AG09309 (cell line): Measurements from ENCODE around the gene CD160.
"Not testable (repeated sequence)": the region's sequence is repeated elsewhere in the genome, so short reads cannot be mapped to it uniquely, and the experiment has no call there.

Experiments used
- DNase-seq: peaks from one replicate; pipeline ENCODE4 v3.0.0-alpha.2; 2010; ENCODE audit warnings: low read depth
- H3K4me3 ChIP-seq: 2 replicates; pipeline ENCODE4 v1.5.1; 2011; ENCODE audit warnings: mild to moderate bottlenecking, low read depth, low read length, moderate library complexity; ENCODE audit not compliant: control insufficient read depth
- TF ChIP-seq, protein P1 (sequence below): IDR thresholded peaks from 2 replicates; pipeline ENCODE4 v1.5.1; 2011; ENCODE audit warnings: mild to moderate bottlenecking, low read depth, low read length, inconsistent platforms; ENCODE audit not compliant: insufficient read depth, control insufficient read depth; ENCODE audit errors: missing control alignments

CD160 gene

DNA sequence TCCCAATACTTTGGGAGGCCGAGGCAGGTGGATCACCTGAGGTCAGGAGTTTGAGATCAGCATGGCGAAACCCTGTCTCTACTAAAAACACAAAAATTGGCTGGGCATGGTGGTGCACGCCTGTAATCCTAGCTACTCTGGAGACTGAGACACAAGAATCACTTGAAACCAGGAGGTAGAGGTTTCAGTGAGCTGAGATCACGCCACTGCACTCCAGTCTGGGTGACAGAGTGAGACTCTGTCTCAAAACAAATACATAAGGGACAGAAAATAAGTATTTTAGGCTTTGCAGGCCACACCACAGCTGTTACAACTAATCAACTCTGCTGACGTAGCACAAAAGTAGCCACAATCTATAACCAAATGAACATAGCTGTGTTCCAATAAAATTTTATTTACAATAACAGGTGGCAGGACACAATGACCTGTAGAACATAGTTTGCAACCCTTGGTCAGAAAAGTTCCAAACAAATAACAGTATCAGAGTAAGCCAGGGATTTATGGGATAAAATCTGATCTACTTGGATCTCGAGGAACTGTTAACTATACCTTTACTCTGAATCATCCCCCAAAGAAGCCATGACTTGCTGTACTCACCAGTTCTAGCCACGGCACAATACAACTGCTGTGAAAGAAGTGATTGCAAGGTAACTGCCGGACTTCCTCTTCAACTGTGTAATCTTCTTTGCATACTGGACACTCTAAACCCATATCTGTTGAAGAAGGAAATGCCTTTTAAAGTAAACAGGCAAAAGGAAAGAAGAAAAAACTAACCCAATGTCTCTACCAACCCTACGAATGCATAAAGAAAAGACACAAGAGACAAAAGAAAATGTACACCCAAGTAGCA lies 28.3 kb downstream of the CD160 start:
- no peak overlapping the region for H3K4me3 ChIP-seq
- DNase-seq = no peak
- TF ChIP-seq, protein P1, sequence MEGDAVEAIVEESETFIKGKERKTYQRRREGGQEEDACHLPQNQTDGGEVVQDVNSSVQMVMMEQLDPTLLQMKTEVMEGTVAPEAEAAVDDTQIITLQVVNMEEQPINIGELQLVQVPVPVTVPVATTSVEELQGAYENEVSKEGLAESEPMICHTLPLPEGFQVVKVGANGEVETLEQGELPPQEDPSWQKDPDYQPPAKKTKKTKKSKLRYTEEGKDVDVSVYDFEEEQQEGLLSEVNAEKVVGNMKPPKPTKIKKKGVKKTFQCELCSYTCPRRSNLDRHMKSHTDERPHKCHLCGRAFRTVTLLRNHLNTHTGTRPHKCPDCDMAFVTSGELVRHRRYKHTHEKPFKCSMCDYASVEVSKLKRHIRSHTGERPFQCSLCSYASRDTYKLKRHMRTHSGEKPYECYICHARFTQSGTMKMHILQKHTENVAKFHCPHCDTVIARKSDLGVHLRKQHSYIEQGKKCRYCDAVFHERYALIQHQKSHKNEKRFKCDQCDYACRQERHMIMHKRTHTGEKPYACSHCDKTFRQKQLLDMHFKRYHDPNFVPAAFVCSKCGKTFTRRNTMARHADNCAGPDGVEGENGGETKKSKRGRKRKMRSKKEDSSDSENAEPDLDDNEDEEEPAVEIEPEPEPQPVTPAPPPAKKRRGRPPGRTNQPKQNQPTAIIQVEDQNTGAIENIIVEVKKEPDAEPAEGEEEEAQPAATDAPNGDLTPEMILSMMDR = no peak

GRCh38 chr1:145750426-145750825 lies 31.1 kb downstream of the CD160 start:
- H3K4me3 ChIP-seq = no peak overlapping the region
- TF ChIP-seq, protein P1 = no peak
- no peak for DNase-seq

DNA sequence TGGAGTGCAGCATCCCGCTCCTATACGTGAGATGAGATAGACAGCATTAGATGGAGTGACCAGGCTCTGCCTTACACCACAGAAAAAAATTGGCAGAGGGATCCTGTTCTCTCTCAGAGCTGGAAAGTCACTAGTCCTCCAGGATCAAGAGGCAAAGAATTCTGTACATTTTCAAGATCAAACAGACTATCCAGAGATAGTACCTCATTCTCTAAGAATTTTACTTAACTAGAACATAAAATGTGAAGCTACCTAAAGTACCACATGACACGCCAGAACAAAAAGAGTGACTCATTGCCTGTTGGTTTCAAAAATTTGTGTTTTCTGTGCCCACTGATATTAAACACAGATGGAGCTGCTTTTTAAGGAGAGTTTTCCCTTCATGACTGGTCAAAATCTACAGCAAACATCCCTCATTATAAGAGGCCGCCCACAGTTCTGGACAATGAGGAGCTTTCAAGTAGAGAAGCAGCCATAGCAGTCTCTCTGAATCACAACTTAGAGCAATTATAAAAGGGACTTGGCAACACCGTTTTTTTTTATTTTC lies 32.3 kb downstream of the CD160 start:
- no peak overlapping the region; the same call in 1 of the 2 replicates for H3K4me3 ChIP-seq
- peak; percentile 96 for DNase-seq
- TF ChIP-seq, protein P1 = no peak

- DNase-seq = no peak
- TF ChIP-seq, protein P1 = no peak
- no peak overlapping the region for H3K4me3 ChIP-seq
Observed at GRCh38 chr1:145757420-145757819, 38.1 kb downstream of the CD160 start.

GRCh38 chr1:145758116-145758515 lies 38.8 kb downstream of the CD160 start:
- H3K4me3 ChIP-seq = no peak overlapping the region
- TF ChIP-seq, protein P1 = no peak
- no peak for DNase-seq

DNA sequence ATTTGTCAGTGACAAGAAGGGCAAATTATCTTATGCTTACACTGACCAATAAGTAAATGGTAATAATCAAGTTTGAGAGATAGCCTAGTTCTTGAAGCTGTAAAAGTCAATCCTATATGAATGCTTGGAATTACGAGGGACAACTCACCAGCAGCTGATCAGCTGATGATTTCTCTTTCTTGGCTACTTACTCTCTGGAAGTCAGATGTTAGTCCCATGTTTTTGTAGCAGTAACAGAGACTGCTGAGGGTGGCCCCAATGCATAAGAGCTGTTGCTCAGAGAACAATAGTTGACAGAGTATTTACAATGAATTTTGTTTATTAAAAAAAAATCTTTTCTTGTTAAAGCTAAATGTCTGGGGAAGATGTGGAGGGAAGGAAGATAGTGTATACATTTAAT lies 39.3 kb downstream of the CD160 start:
- TF ChIP-seq, protein P1 = no peak
- H3K4me3 ChIP-seq = no peak overlapping the region
- no peak for DNase-seq

- DNase-seq = no peak
- TF ChIP-seq, protein P1 = no peak
- no peak overlapping the region for H3K4me3 ChIP-seq
Observed at GRCh38 chr1:145759721-145760120, 40.4 kb downstream of the CD160 start.

- not testable (repeated sequence) for H3K4me3 ChIP-seq, DNase-seq
Observed at GRCh38 chr1:145760395-145760949, 41.2 kb downstream of the CD160 start.

- H3K4me3 ChIP-seq, DNase-seq: not testable (repeated sequence)
Observed at GRCh38 chr1:145761498-145761897, 42.2 kb downstream of the CD160 start.

GRCh38 chr1:145762001-145762400 lies 42.7 kb downstream of the CD160 start:
- not testable (repeated sequence) for DNase-seq

More at GRCh38 chr1:145762001-145762400, 42.7 kb downstream of the CD160 start:
- not testable (repeated sequence) for H3K4me3 ChIP-seq
